ENCODE measurements around the gene HARS2.
"Not testable (repeated sequence)": the region's sequence is repeated elsewhere in the genome, so short reads cannot be mapped to it uniquely, and the experiment has no call there.

HARS2 gene

DNA sequence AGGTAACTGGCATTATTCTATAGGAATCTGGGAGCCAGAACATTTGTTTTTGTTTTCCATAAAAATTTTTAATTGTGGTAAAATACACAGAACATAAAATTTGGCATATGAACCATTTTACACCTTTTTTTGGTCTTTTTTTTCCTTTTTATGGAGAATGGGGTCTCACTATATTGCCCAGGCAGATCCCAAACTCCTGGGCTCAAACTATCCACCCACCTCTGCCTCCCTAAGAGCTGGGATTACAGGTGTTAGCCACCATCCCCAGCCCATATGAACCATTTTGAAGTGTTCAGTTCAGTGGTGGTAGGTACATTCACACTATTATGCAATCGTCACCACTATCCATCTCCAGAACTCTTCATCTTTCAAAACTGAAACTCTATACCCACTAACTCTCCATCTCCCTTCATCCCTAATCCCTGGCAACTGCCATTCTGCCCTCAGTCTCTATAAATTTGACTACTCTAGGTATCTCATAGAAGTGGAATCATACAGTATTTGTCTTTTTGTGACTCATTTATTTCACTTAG lies 22.4 kb downstream of the HARS2 start:
- no peak overlapping the region for H3K27ac ChIP-seq
- ChIA-PET CTCF (no interaction called here), POLR2A (ENCODE audit: low non-redundant PET) (no interaction called here)
- no peak for DNase-seq (ENCODE audit: low spot score)
- TF ChIP-seq, protein P1, sequence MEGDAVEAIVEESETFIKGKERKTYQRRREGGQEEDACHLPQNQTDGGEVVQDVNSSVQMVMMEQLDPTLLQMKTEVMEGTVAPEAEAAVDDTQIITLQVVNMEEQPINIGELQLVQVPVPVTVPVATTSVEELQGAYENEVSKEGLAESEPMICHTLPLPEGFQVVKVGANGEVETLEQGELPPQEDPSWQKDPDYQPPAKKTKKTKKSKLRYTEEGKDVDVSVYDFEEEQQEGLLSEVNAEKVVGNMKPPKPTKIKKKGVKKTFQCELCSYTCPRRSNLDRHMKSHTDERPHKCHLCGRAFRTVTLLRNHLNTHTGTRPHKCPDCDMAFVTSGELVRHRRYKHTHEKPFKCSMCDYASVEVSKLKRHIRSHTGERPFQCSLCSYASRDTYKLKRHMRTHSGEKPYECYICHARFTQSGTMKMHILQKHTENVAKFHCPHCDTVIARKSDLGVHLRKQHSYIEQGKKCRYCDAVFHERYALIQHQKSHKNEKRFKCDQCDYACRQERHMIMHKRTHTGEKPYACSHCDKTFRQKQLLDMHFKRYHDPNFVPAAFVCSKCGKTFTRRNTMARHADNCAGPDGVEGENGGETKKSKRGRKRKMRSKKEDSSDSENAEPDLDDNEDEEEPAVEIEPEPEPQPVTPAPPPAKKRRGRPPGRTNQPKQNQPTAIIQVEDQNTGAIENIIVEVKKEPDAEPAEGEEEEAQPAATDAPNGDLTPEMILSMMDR (conservative IDR thresholded peaks at IDR 0.05; ENCODE audit: low read depth): no peak

DNA sequence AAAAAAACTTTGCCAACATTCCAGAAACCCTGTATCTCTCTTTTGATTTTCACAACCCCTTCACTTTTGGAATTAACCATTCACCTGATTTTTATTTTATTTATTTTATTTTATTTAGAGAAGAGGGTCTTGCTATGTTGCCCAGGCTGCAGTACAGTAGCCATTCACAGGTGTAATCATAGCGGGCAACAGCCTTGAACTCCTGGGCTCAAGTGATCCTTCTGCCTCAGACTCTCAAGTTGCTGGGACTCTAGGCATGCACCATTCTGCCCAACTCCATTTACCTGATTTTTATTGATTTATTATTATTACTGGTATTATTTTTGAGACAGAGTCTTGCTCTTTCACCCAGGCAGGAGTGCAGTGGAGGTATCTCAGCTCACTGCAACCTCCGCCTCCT lies 25.0 kb downstream of the HARS2 start:
- DNase-seq (ENCODE audit: low spot score); H3K27ac ChIP-seq; CTCF ChIA-PET; POLR2A ChIA-PET (ENCODE audit: low non-redundant PET): not testable (repeated sequence)

DNA sequence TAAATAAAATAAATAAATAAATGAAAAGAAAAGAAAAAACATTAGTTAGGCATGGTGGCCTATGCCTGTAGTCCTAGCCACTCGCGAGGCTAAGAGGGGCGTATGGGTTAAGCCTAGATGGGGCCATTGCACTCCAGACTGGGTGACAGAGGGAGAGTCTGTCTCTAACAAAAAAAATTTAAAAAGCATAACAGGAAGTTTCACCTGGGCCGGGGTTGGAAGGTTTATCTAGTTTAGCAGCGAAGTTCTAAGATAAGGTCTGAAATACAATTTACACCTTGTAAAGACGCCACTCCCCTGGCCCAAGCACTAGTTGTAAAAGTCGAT lies 27.0 kb downstream of the HARS2 start:
- peak overlapping the region; percentile 72 for H3K27ac ChIP-seq
- no peak for DNase-seq (ENCODE audit: low spot score)
- TF ChIP-seq, protein P1 (conservative IDR thresholded peaks at IDR 0.05; ENCODE audit: low read depth): no peak
- POLR2A ChIA-PET (ENCODE audit: low non-redundant PET): no interaction called here
- CTCF ChIA-PET: interaction anchor here (0.5 to 0.7 kb wide), 3 partner anchors 310 to 1374 kb away, joined by 3 to 6 read pairs (median 6); no protein-coding TSS in a partner anchor

DNA sequence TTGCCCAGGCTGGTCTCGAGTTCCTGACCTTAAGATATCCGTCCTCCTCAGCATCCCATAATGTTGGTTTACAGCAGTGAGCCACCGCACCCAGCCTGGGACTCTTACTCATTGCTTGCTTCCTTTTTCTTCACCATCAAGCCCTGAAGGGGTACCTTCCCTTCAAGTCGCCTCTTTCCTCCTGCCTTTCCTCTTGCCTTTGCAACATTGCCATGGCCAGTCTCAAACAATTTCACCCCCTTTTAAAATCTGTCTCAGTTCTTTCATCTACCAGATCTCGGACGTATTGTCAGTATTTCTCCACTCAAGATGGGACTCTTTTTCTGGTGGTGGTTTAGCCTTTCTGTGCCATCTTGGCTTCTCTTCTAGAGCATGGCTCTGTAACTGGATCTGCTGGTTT lies 29.5 kb downstream of the HARS2 start:
- DNase-seq (ENCODE audit: low spot score); POLR2A ChIA-PET (ENCODE audit: low non-redundant PET); H3K27ac ChIP-seq: not testable (repeated sequence)
- CTCF ChIA-PET: interaction anchor here (0.6 to 1.2 kb wide), 7 partner anchors 26 to 422 kb away, joined by 3 to 9 read pairs (median 5); partner anchors contain the start of gene EIF4EBP3

- DNase-seq (ENCODE audit: low spot score); POLR2A ChIA-PET (ENCODE audit: low non-redundant PET); H3K27ac ChIP-seq: not testable (repeated sequence)
- CTCF ChIA-PET: interaction anchor here (0.6 to 1.2 kb wide), 5 partner anchors 19 to 1147 kb away, joined by 3 to 8 read pairs (median 4); partner anchors contain the start of gene EIF4EBP3
Observed at GRCh38 chr5:140721395-140721794, 30.1 kb downstream of the HARS2 start.

DNA sequence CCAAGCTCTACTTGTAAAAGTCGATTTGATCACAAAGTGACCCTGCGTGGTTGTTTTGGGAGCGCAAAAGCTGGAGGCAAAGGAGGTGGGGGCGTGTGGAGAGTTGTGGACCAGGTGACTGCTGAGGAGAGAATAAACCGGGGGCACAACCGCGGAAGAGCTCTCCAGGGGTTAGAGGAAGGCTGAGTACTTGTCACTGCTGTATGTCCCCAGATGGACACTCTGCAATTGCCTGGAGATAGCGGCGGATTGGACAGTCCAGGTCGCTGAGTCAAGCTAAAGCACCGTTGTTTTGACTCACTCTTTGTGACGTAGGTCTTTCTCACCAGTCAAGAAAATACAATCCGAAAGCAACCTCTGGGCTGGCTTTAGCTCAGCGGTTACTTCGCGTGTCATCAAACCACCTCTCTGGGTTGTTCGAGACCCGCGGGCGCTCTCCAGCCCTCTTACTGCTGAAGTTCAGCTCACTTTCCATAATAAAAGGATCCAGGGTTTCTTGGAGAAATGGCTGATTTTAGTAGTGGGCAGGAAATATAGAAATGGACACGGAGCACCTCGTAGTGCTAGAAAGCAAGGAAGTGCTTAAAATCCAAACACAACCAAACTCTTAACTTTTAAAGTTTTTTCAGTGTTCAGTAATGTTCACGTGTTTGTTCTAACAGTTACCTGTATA lies 34.7 kb downstream of the HARS2 start:
- CTCF ChIA-PET: interaction anchor here (0.6 to 0.8 kb wide), 7 partner anchors 15 to 692 kb away, joined by 3 to 5 read pairs (median 3); partner anchors contain the start of gene PCDHGB7
- TF ChIP-seq, protein P1 (conservative IDR thresholded peaks at IDR 0.05; ENCODE audit: low read depth): no peak
- POLR2A ChIA-PET (ENCODE audit: low non-redundant PET): interaction anchor here (0.6 to 0.7 kb wide), 2 partner anchors 159 to 325 kb away, joined by 4 to 7 read pairs; no protein-coding TSS in a partner anchor
- H3K27ac ChIP-seq: peak overlapping the region; percentile 57
- DNase-seq (ENCODE audit: low spot score): peak; percentile 93

DNA sequence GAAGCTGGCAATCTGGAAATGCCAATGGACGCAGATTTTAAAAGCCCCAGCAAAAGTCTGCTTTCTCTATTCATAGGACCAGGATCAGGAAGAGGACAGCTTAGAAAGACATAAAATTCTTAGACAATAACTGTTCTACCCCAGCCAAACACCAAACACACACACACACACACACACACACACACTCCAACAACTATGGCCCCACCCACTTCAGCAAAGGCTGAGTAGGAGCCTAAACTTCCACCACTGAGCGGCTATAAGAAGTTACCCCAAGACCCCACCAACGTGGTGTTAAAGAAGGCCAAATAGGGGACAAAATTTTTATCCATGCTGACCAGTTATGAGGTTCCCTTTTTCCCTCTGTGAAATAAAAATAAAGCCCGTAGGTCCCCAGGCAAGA lies 41.8 kb downstream of the HARS2 start:
- ChIA-PET POLR2A (ENCODE audit: low non-redundant PET) (no interaction called here), CTCF (interaction anchor here (0.6 to 1.0 kb wide), 2 partner anchors 41 to 1938 kb away, joined by 4 to 5 read pairs; no protein-coding TSS in a partner anchor)
- H3K27ac ChIP-seq: no peak overlapping the region
- DNase-seq (ENCODE audit: low spot score): no peak
- TF ChIP-seq, protein P1 (conservative IDR thresholded peaks at IDR 0.05; ENCODE audit: low read depth): no peak

GRCh38 chr5:140734354-140734753 lies 43.1 kb downstream of the HARS2 start:
- POLR2A ChIA-PET (ENCODE audit: low non-redundant PET): no interaction called here
- no peak overlapping the region for H3K27ac ChIP-seq
- no peak for DNase-seq (ENCODE audit: low spot score)
- CTCF ChIA-PET: interaction anchor here (0.6 kb wide), 1 partner anchor 54 kb away, joined by 3 read pairs; no protein-coding TSS in a partner anchor
- TF ChIP-seq, protein P1 (conservative IDR thresholded peaks at IDR 0.05; ENCODE audit: low read depth): peak; percentile 26; the same call in 1 of the 2 replicates

All from RWPE1 (cell line).